Measurements from ENCODE around the gene DNAJB11.
"Not testable (repeated sequence)": the region's sequence is repeated elsewhere in the genome, so short reads cannot be mapped to it uniquely, and the experiment has no call there.

The DNAJB11 gene

DNA sequence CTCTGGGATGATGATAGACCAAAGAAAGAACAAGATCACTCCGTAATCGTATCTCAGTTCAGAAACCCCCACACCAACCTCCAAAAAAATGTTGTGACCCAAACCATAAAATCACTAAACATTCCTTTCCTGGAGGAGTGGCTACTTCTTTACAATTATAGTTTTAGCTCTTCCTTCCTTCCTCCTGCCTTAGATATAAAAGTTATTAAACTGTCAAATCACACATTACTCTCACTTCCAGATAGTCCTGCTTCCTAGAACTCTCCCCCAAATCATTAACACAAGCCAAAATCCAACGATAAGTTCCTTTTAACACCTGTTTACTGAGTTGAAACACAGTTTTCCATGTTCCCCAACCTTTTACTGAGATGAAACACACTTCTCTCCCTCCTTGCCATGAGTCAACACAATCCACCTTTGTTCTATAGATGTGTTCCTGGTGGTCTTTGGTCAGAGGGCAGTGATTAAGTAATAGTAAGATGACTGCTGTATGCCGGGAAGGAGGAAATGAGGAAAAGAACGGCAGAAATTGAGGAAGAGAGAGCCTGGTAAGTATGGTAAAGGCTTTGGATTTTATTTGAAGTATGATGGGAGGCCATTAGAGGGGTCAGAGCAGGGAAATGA is 18.0 kb upstream of the DNAJB11 start:
- DNase-seq (ENCODE audit: low read depth): no peak

DNA sequence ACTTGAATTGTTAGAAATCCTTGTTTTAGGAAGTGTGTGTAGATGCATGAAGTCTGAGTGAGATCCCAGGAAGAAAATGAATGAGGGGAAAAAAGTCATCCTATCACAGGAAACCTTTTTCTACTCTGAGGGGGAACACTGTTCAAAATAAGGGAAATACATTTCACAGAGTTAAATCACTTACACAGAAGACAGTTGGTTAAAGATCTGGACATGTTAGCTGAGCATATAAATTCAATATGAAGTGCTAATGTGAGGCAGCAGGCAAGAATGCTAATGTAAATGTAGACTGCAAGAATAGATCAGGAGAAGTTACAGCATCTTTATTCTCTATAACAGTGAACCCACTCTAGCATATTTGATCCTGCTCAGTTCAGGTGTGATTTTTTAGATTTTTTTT is 5.9 kb upstream of the DNAJB11 start:
- DNase-seq (ENCODE audit: low read depth): no peak

DNA sequence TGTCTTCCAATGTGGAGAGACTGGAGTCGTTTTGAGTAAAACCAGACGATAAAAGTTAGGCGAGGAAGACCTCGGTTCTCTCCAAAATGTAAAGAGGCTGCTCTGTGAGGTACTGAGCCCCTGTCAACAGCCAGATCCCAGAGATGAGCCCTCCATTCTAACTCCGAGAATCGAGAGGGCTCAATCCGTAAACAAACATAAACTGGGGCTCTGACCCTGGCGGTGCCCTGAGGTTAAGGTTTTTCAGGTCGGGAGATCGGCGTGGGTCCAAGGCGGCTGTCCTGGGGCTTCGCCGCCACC is 3.8 kb upstream of the DNAJB11 start:
- DNase-seq (ENCODE audit: low read depth): no peak

DNA sequence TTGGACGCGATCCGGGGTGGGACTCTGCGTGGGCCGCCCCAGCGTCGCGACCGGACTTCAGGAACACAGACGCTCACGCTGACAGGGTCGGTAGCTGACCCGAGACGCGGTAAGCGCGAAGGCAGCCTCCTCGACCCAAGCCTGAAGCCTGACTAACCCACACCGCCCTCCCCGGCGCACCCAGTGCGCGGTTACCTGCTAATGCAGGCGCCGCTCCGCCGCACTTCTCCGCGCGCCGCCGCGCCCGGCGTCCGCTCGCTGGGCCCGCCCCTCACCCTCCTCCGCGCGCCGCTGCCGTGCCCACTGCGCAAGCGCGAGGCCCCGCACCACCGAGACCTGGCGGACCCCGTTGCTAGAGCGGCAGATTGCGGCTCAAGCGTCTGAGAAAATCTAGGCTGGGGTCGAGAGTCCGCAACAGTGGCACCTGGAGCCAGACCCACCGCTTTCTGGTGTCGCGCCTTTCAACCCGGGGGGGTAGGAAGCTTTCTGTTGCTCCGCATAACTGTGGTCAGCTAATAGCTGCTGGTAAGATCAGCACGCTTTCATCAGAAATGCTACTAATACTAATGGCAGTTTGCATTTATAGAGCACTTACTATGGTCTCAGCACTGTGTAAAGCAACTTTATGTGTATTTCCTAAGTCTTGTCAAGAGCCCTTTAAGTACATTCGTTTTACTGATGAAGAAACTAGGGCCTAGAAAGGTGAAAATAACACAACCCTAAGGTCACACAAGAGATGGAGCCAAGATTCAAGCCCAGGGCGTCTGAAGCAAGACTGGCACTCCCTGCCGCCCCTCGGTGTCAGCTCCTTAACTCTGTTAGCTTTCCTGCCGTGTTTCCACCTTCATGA is 3.2 kb upstream of the DNAJB11 start, which contains the start of gene TBCCD1:
Gene TBCCD1, minus strand, starts transcription at position 268 of the 850 bp plus-strand sequence. CDS start 3,010 bp downstream, outside the sequence.
- peak; percentile 42 for DNase-seq (ENCODE audit: low read depth)

DNA sequence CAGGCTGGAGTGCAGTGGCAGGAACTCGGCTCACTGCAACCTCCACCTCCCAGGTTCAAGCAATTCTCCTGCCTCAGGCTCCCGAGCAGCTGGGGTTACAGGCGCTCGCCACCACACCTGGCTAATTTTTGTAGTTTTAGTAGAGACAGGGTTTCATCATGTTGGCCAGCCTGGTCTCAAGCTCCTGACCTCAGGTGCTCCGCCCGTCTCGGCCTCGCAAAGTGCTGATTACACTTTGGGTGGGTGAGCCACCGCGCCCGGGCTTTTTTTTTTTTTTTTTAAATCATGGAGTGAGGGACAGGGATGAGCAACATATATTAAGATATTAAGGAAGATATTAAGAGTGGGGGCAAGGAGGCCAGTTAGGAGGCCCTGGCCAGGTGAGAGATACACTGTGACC is 1.2 kb upstream of the DNAJB11 start:
- DNase-seq (ENCODE audit: low read depth): not testable (repeated sequence)

DNA sequence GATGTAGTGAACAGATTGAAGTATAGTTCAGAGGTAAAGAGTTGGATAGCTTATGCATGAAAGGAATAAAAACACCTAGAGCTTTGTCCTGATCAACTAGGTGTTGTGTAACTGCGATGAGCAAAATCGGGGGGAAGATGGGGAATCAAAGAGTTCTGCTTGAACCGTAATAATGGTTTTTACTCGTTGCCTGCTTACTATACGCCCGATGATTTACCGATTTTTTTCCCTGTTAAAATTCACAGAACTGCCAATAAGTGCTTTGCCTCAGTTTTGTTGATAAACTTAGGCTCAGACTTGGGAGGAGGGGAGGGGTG is 783 bp upstream of the DNAJB11 start:
- no peak for DNase-seq (ENCODE audit: low read depth)

DNA sequence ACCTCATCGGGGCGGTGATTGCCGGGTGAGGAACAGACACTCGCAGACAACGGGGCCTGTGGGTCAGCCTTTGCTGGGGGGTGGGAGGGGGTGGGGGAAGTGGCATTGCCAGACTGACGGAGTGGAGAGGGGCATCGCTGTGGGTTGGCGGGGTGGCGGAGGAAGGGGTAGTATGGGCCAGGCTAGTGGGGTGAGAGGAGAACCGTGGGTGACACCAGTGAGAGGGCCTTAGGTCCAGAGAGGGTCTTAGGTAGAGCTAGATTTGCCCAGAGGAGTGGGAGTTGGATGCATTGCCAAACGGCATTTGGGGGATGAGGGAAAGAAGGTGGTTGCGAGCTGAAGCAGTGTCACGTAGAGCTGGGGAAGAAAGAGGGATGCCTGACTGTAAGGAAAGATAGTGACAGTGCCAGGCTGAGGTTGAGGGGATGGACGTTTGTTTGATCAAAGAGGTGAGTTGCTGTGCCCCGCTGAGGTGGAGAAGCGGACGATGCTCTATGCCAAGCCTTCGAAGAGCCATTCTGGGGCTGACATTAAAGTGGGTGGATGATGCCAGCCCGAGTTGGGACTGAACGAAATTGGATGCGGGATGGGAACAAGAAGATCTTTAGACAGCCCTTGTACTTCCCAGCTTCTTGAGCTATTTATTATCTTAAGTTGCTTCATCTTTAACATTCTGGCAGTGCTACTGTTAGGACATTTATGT is 572 bp downstream of the DNAJB11 start:
- no peak for DNase-seq (ENCODE audit: low read depth)

DNA sequence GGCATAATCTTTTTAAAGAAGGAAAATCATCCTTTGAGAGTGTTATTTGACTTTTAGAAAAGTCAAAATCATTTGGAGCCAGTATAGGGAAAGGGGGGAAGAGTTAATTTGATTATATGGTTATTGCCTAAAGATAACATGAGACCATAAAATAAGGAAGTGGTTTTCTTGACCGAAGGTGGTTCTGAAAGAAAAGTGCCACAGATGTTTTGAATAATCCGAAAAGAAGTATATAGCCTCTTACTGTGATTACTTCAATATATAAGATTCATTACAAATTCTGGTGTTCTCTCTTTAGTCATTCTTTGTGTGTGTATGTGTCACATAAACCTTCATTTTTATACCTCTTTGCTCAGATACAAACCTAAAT is 1.1 kb downstream of the DNAJB11 start:
- no peak for DNase-seq (ENCODE audit: low read depth)

DNA sequence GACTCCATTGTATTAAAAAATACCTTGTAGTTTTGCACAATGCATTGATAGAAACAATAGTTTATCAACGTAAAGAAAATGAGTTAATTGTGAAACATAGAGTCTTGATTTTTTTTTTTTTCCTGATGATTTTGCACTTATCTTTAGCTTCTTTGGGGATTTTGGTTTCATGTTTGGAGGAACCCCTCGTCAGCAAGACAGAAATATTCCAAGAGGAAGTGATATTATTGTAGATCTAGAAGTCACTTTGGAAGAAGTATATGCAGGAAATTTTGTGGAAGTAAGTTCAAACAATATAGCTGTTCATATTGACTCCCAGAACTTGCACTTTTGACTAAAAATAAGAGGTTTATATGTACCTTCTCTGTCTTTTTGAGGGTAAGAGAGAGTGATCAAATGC is 7.0 kb downstream of the DNAJB11 start:
- no peak for DNase-seq (ENCODE audit: low read depth)

DNA sequence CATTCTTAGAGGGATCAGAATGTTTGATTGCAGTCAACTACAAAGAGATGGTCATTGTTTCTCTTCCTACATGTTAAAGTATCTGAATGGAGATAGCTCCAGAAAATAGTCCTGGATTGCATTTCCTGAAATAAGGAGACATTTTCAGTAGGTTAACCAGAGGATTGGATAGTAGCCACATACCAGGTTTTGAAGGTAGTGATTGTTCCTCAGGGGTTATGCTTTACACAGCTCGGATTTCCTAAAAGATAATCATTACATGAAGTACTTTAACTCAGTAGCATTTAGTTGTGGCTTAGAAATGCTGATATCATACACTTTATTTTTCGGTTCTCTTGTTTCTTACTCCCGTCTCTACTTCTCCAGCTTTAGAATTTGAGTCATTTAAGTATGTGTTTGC is 10.3 kb downstream of the DNAJB11 start:
- no peak for DNase-seq (ENCODE audit: low read depth)

DNA sequence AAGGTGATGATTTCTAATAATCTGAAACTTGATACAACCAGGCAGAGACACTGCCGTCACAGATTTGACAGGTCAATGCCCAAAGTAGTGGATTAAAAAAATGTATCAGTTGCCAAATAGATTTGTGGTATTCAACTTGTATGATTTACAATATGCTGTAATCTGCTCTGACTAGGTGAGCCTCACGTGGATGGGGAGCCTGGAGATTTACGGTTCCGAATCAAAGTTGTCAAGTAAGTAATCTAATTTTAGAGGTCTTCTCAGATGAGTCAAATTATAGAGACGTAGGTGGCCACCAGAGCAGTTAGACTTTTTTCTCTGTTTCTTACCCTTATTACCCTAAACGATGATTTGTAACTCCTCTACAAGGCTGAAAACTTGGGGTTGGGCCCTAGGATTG is 12.0 kb downstream of the DNAJB11 start:
- no peak for DNase-seq (ENCODE audit: low read depth)

DNA sequence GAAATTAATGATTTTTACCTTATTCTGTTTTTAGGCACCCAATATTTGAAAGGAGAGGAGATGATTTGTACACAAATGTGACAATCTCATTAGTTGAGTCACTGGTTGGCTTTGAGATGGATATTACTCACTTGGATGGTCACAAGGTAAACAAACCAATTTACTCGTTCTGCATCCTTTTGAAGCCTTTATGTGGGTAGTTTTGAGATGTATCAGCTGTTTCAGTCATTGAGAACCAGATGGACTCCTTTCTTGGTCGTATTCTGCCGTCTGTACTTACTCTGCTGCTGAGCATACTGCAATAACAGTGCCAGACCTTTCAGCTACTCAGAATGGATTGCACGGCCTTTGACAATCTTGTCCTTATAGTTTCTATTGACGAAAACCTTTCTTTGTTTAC is 13.3 kb downstream of the DNAJB11 start:
- DNase-seq (ENCODE audit: low read depth): no peak

DNA sequence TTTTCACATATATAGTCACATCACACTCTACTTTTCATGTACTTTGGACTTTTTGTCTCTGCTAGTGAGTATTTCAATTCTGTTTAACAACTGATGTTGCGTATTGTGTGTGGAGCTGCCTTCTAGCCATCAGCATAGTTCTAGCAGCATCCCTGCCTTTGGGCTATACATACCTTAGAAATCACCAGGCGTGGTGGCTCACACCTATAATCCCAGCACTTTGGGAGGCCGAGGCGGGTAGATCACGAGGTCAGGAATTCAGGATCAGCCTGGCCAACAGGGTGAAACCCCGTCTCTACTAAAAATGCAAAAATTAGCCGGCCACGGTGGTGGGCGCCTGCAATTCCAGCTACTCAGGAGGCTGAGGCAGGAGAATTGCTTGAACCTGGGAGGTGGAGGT is 15.7 kb downstream of the DNAJB11 start:
- DNase-seq (ENCODE audit: low read depth): not testable (repeated sequence)

DNA sequence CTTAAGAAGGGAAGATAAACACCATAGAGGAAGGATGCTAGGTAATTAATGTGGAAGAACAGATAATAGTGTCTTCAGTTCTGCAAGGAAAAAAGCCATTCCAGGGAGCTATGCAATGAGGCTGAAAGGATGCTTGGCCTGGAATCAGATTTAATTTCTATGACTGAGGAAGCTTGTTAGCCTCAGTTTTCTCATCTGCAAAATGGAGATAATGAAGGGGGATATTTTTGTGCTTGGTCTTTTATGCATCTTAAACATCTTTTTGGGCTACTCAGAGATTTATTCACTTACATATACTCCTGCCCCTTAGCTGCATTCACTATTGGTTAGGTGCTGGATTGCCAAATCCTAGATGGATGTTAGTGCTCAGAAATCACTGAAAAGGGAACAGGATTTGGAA is 16.7 kb downstream of the DNAJB11 start:
- no peak for DNase-seq (ENCODE audit: low read depth)

DNA sequence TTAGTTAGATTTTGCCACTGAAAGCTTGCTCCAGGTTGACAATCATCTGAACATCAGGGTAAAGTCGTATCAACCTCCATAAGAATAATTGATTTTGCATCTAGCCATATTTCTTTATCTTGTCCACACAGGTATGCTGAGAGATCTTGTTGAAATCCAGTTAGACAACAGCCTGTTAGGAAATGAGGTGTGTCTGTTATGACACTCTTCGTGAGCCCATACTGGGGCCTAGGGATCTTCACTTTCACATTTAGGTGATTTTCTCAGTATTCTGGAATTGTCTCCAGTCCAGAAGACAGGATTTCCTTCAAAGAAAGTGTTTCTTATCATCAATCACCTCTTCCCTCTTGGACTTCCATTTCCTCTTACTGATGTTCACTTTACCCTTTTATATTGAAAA is 18.1 kb downstream of the DNAJB11 start:
- no peak for DNase-seq (ENCODE audit: low read depth)

DNA sequence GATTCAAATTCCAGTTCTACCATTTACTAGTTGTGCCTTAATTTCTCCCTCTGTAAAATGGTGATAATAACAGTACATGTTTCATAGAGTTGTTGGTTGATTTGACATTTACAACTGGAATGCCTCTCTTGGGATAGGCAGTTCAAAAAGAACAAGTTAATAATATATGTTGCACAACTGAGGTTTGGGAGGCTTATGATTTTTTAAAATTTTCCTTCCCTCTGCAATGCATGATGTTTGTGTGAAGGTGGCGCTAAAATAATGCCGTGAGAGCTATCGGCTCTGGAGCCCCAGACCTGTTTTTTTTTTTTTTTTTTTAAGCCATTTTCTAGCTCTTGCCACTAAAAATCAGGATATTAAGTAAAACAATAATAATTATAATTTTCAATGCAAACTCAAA is 18.6 kb downstream of the DNAJB11 start:
- DNase-seq (ENCODE audit: low read depth): no peak

DNA sequence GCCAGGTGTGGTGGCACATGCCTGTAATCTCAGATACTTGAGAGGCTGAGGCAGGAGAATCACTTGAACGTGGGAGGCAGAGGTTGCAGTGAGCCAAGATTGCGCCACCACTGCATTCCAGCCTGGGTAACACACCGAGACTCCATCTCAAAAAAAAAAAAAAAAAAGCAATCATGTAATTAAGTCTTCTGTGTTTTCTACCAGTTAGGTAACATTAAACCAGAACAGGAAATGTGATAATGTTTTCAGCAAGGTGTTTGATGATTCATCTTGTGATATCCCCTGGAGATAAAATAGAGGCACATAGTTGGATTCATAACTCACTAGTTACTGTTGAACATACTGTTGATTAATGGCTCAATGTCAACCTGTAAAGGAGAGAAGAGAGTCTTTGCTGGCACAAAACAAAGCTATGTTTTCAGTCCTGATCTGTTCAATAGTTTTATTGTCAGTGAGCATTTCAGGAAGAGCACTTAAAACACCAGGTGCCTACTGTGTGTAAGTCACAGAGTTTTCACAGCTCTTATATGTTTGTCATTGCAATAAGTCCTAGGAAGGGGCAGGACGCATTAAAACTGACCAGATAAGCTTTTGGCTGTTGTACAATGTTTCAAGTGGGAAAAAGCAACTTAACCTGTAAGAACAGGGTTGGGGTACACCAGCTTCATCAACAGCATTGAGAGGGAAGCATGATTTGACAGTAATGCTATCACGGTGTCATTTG is 19.5 kb downstream of the DNAJB11 start:
- DNase-seq (ENCODE audit: low read depth): no peak

DNA sequence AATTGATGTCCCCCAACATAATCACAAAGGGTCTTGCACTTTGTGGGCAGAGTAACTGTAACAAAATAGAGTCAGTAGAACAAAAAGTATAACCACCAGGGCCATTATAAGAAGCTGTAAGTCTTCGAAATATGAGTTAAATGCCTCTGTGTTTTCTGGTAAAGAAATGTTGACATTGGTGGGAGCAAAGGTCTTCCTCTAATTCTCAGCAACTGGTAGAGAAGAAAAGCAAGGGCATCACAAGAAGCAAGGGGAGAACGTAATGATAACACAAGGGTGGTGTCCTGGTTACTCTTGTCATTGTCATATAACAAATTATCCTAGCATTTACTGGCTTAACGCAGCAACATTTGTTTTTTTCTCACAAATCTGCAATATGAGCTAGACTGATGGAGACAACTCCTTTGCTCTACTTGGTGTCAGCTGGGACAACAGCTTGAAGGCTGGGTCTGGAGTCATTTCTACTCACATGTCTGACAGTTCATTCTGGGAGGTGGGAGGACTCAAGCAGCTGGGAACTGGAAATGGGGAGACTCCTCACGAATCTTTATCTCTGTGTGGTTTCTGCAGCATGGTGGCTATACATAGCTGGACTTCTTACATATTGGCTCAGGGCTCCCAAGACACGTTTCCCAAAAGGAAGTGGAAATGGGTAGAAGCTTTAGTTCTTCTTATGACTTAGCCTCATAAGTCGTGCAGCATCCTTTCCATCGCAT is 20.2 kb downstream of the DNAJB11 start:
- no peak for DNase-seq (ENCODE audit: low read depth)

DNA sequence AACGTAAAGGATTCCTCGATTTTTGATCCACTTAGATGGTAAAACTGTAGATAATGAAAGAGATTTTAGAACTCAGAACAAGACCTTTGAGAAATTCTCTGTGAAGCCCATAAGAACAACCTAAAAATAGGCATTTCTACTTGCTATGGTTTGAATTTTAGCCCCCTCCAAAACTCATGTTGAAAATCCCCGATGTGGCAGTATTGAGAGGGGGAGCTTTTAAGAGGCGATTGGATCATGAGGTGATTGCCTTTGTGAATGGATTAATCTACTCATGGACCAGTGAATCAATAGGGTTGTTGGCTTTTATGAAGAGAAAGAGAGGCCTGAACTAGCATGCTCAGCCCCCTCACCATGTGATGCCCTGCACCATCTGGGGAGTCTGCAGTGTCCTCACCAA is 22.2 kb downstream of the DNAJB11 start:
- no peak for DNase-seq (ENCODE audit: low read depth)

DNA sequence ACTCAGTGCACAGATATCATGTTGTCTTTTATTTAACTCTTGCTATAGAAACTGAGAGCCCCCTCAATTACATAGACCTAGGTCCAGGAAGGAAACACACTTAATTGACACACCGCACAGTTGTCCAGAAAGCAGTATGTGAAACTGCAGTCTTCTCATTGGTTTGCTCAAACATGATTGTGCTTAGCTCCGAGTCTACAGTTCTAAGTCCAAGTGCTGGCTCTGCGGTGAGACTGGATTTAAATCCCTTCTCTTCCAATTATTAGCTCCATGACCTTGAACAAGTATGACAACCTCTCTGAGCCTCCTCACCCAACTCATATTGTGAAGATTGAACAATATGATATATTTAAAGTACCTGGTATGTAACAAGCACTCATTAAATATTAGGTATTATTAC is 23.3 kb downstream of the DNAJB11 start:
- no peak for DNase-seq (ENCODE audit: low read depth)

DNA sequence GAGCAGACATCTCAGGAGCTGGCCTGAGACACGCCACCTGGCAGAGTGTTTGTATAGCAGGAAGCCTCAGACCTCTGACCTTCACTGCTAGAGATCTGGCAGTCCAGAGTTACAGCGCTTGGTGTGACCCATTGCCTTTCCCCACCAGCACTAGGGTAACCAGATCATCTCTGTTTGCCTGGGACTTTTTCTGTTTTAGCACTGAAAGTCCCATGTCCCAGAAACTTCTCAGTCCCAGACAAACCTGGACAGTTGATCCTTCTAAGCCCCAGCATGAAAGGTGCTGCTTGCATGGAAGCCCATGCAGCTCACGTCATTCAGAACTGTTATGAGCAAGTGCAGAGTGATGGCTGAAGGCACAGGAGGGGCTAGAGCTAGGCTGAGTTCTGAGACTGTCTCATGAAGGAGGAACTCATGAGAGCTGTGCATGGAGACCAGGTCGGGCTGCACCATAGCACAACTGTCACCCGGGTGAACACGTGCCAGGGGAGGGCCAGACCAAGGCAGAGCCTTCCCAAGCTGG is 24.1 kb downstream of the DNAJB11 start:
- DNase-seq (ENCODE audit: low read depth): no peak
